NCI-H82 treated with DMSO at 0.1 percent for 48 hours (cell line): ENCODE data around the gene ZNF217.
"Not testable (repeated sequence)": the region's sequence is repeated elsewhere in the genome, so short reads cannot be mapped to it uniquely, and the experiment has no call there.

Experiments
- DNase-seq: peaks from one replicate; lab custom pipeline; 2025; ENCODE audit not compliant: unreplicated experiment; lab: John Stamatoyannopoulos, UW

ZNF217 gene

GRCh38 chr20:53534037-53534436, 59.6 kb downstream of the ZNF217 start:
- no peak for DNase-seq

- no peak for DNase-seq
These were observed 60.1 kb downstream of the ZNF217 start for GRCh38 chr20:53533500-53533899.

GRCh38 chr20:53532654-53533312, 60.9 kb downstream of the ZNF217 start:
- DNase-seq, result not testable (repeated sequence)

GRCh38 chr20:53530440-53530839, 63.2 kb downstream of the ZNF217 start:
- no peak for DNase-seq

GRCh38 chr20:53529658-53530057, 64.0 kb downstream of the ZNF217 start:
- DNase-seq, result no peak

- no peak for DNase-seq
These were observed 66.4 kb downstream of the ZNF217 start for GRCh38 chr20:53527196-53527595.

GRCh38 chr20:53524589-53525312, 68.9 kb downstream of the ZNF217 start:
- no peak for DNase-seq

GRCh38 chr20:53523615-53524014, 70.0 kb downstream of the ZNF217 start:
- not testable (repeated sequence) for DNase-seq

GRCh38 chr20:53522696-53523095, 70.9 kb downstream of the ZNF217 start:
- DNase-seq, result no peak

- no peak for DNase-seq
These were observed 71.6 kb downstream of the ZNF217 start for GRCh38 chr20:53522026-53522425.

GRCh38 chr20:53521421-53521820, 72.2 kb downstream of the ZNF217 start:
- DNase-seq, result not testable (repeated sequence)

GRCh38 chr20:53517146-53517545, 76.5 kb downstream of the ZNF217 start:
- DNase-seq, result no peak
